ENCODE data around the gene NIPA2. TPM values are rescaled to one million over a fixed set of nuclear protein-coding genes. Genes with fewer than 3 reads are reported as not detected.

Gene NIPA2
- total RNA-seq, 1 experiment from 2014 or later, result 87.2 TPM

DNA sequence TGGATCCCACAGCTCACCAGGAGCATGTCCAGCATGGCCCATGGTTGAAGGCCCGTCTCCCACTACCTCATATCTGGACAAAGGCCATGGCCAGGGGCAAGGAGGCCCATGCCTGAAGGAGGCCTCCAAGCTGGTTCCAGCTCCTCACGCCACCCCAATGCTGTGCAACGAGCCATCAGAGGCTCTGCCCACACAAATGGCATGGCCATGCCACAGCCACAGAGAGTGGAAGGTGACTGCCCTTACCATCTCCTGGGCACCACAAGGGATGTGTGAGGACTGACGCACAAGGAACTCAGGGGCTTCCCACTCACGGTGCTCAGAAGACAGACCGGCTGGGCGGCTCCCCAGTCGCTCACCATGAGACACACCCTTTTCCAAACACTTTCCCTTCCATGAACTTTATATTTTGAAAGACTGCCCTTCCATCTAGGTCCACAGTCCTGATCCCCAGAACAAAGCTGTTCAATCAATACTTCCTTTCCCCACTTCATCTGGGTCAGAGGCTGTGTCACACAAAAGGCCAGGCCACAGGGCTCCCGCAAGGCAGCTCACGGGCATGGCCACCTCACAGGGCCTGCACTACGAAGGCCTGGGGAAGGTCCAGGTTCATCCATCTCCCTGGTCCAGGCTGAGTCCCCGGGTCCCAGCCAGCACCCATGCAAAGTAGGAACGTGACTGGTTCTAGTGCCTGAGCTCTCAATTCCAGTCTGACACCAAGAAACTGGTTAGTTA, 75.3 kb downstream of the NIPA2 start:
- peaks cover 38% of the 10 kb centered on the region for H3K36me3 ChIP-seq (ENCODE audit: insufficient read depth, low read length, poor library complexity, severe bottlenecking)
- H3K27ac ChIP-seq (ENCODE audit: low read depth, low read length, poor library complexity, severe bottlenecking), result no peak overlapping the region
- H3K4me1 ChIP-seq (ENCODE audit: insufficient read depth, low read length, poor library complexity, severe bottlenecking), result no peaks in the 10 kb centered on the region
- no peaks in the 10 kb centered on the region for H3K27me3 ChIP-seq (replicated peaks; ENCODE audit: insufficient read depth, low read depth, low read length, poor library complexity)
- H3K4me3 ChIP-seq (ENCODE audit: low read depth, low read length, poor library complexity, severe bottlenecking), result no peak overlapping the region
- TF ChIP-seq EZH2 (IDR thresholded peaks at IDR 0.05; ENCODE audit: borderline replicate concordance, low read depth, low read length, poor library complexity, severe bottlenecking), result no peak
- TF ChIP-seq, protein P1, sequence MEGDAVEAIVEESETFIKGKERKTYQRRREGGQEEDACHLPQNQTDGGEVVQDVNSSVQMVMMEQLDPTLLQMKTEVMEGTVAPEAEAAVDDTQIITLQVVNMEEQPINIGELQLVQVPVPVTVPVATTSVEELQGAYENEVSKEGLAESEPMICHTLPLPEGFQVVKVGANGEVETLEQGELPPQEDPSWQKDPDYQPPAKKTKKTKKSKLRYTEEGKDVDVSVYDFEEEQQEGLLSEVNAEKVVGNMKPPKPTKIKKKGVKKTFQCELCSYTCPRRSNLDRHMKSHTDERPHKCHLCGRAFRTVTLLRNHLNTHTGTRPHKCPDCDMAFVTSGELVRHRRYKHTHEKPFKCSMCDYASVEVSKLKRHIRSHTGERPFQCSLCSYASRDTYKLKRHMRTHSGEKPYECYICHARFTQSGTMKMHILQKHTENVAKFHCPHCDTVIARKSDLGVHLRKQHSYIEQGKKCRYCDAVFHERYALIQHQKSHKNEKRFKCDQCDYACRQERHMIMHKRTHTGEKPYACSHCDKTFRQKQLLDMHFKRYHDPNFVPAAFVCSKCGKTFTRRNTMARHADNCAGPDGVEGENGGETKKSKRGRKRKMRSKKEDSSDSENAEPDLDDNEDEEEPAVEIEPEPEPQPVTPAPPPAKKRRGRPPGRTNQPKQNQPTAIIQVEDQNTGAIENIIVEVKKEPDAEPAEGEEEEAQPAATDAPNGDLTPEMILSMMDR (conservative IDR thresholded peaks at IDR 0.05; ENCODE audit: low read depth, low read length), result no peak
- no TSS peak for BruUV-seq (replicated peaks)
- ChIA-PET POLR2A (ENCODE audit: low non-redundant PET) (no interaction called here), CTCF (no interaction called here)
- DNase-seq (ENCODE audit: low spot score), result no peak
- H3K9me3 ChIP-seq (ENCODE audit: low read depth, low read length, poor library complexity, severe bottlenecking), result no peaks in the 10 kb centered on the region
- intact Hi-C loops (cut with micrococcal nuclease; ENCODE audit: unreplicated experiment), result loop anchor here (10.0 kb wide), 1 partner anchor 61 kb away; no protein-coding TSS in a partner anchor

- TF ChIP-seq, protein P1 (conservative IDR thresholded peaks at IDR 0.05; ENCODE audit: low read depth, low read length), result no peak
- no peak for TF ChIP-seq EZH2 (IDR thresholded peaks at IDR 0.05; ENCODE audit: borderline replicate concordance, low read depth, low read length, poor library complexity, severe bottlenecking)
- Histone ChIP-seq H3K4me1 (ENCODE audit: insufficient read depth, low read length, poor library complexity, severe bottlenecking) (no peaks in the 10 kb centered on the region), H3K9me3 (ENCODE audit: low read depth, low read length, poor library complexity, severe bottlenecking) (no peaks in the 10 kb centered on the region), H3K4me3 (ENCODE audit: low read depth, low read length, poor library complexity, severe bottlenecking) (no peak overlapping the region), H3K27ac (ENCODE audit: low read depth, low read length, poor library complexity, severe bottlenecking) (no peak overlapping the region), H3K36me3 (ENCODE audit: insufficient read depth, low read length, poor library complexity, severe bottlenecking) (peaks cover 20% of the 10 kb centered on the region), H3K27me3 (replicated peaks; ENCODE audit: insufficient read depth, low read depth, low read length, poor library complexity) (no peaks in the 10 kb centered on the region)
- intact Hi-C loops (cut with micrococcal nuclease; ENCODE audit: unreplicated experiment), result loop anchor here (10.0 kb wide), 1 partner anchor 59 kb away; no protein-coding TSS in a partner anchor
- BruUV-seq (replicated peaks), result no TSS peak
- ChIA-PET POLR2A (ENCODE audit: low non-redundant PET) (no interaction called here), CTCF (no interaction called here)
- no peak for DNase-seq (ENCODE audit: low spot score)
Measured at GRCh38 chr15:22915866-22916515, 77.5 kb downstream of the NIPA2 start.

DNA sequence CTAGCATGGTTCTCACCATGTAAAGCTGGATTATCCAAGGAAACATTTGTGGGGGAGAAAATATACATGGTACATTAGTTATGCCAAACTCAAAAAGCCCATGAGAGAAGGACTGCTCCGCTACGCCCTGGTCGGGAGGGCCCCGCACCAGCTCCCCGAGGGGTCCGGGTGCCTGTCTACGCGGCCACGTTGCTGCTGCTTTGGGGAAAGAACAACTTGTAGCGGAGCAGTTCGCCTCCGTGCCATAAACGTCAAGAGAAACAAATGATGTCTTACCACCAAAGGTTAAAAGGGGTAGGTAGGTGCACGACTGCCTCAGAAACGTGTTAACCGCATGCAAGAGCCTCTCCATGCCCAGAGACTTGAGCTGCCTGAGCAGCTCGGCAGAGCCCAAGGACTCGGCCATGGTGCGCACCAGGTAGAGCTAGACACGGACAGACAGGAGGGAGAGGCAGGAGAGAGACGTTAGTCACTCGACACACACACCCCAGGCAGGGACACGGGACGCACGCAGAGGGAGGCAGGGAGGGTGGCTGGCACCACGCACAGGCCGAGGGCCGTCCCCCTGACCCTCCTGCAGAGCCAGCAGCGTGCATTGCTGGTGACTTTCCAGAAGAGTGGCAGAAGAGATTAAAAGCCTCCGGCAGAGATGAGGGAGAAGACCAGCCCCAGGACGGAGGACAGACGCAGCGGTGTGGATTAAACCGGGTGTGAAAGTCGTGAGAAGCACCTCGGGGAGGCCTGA, 78.3 kb downstream of the NIPA2 start:
- no TSS peak for BruUV-seq (replicated peaks)
- CTCF ChIA-PET, result no interaction called here
- Histone ChIP-seq H3K27me3 (replicated peaks; ENCODE audit: insufficient read depth, low read depth, low read length, poor library complexity) (no peaks in the 10 kb centered on the region), H3K4me3 (ENCODE audit: low read depth, low read length, poor library complexity, severe bottlenecking) (no peak overlapping the region), H3K36me3 (ENCODE audit: insufficient read depth, low read length, poor library complexity, severe bottlenecking) (peaks cover 15% of the 10 kb centered on the region), H3K9me3 (ENCODE audit: low read depth, low read length, poor library complexity, severe bottlenecking) (no peaks in the 10 kb centered on the region), H3K27ac (ENCODE audit: low read depth, low read length, poor library complexity, severe bottlenecking) (no peak overlapping the region), H3K4me1 (ENCODE audit: insufficient read depth, low read length, poor library complexity, severe bottlenecking) (no peaks in the 10 kb centered on the region)
- no peak for DNase-seq (ENCODE audit: low spot score)
- TF ChIP-seq, protein P1 (conservative IDR thresholded peaks at IDR 0.05; ENCODE audit: low read depth, low read length), result no peak
- no peak for TF ChIP-seq EZH2 (IDR thresholded peaks at IDR 0.05; ENCODE audit: borderline replicate concordance, low read depth, low read length, poor library complexity, severe bottlenecking)
- POLR2A ChIA-PET (ENCODE audit: low non-redundant PET), result no interaction called here
- intact Hi-C loops (cut with micrococcal nuclease; ENCODE audit: unreplicated experiment), result loop anchor here (10.0 kb wide), 1 partner anchor 58 kb away; no protein-coding TSS in a partner anchor
